HG03025 (cell line): ENCODE results near the gene PNPLA8.
"Not testable (repeated sequence)": the region's sequence is repeated elsewhere in the genome, so short reads cannot be mapped to it uniquely, and the experiment has no call there.

Source experiments
- ATAC-seq: cut with Tn5 transposase; IDR thresholded peaks from one replicate; pipeline ENCODE4 v1.9.1; 2021; ENCODE audit warnings: mild to moderate bottlenecking, moderate library complexity; ENCODE audit not compliant: unreplicated experiment, low FRiP score

Gene PNPLA8

GRCh38 chr7:108525985-108526767 is at the start of gene PNPLA8:
TSS of gene PNPLA8 (minus strand) at chr7:108526135. CDS start at chr7:108515491, 10,644 bp downstream.
- ATAC-seq: peak; percentile 95

- no peak for ATAC-seq
Measured at GRCh38 chr7:108575156-108575555, 49.2 kb upstream of the PNPLA8 start.

GRCh38 chr7:108572480-108572879 is 46.5 kb upstream of the PNPLA8 start:
- ATAC-seq: no peak

GRCh38 chr7:108570146-108570755 is 44.3 kb upstream of the PNPLA8 start:
- peak; percentile 24 for ATAC-seq

GRCh38 chr7:108569381-108570145 is 43.6 kb upstream of the PNPLA8 start, which contains the start of the genes DNAJB9 and THAP5:
TSS of gene DNAJB9 (plus strand) at chr7:108569874. CDS start at chr7:108571727, 1,853 bp downstream.
TSS of gene THAP5 (minus strand) at chr7:108569706. CDS start at chr7:108569569, 137 bp downstream.
- ATAC-seq: peak; percentile 94

GRCh38 chr7:108568801-108569380 is 43.0 kb upstream of the PNPLA8 start:
- ATAC-seq: no peak

GRCh38 chr7:108565987-108566386 is 40.1 kb upstream of the PNPLA8 start:
- no peak for ATAC-seq

GRCh38 chr7:108561047-108561619 is 35.2 kb upstream of the PNPLA8 start:
- ATAC-seq: no peak

- no peak for ATAC-seq
Measured at GRCh38 chr7:108559253-108559652, 33.3 kb upstream of the PNPLA8 start.

- no peak for ATAC-seq
Measured at GRCh38 chr7:108557617-108558016, 31.7 kb upstream of the PNPLA8 start.

- ATAC-seq: no peak
Measured at GRCh38 chr7:108557191-108557590, 31.3 kb upstream of the PNPLA8 start.

- not testable (repeated sequence) for ATAC-seq
Measured at GRCh38 chr7:108556665-108557064, 30.7 kb upstream of the PNPLA8 start.

GRCh38 chr7:108548141-108548896 is 22.4 kb upstream of the PNPLA8 start:
- not testable (repeated sequence) for ATAC-seq

- no peak for ATAC-seq
Measured at GRCh38 chr7:108541478-108541877, 15.5 kb upstream of the PNPLA8 start.

GRCh38 chr7:108538685-108539084 is 12.8 kb upstream of the PNPLA8 start:
- not testable (repeated sequence) for ATAC-seq

GRCh38 chr7:108538236-108538635 is 12.3 kb upstream of the PNPLA8 start:
- ATAC-seq: not testable (repeated sequence)

- no peak for ATAC-seq
Measured at GRCh38 chr7:108537229-108537628, 11.3 kb upstream of the PNPLA8 start.

- no peak for ATAC-seq
Measured at GRCh38 chr7:108535744-108536143, 9.8 kb upstream of the PNPLA8 start.

- ATAC-seq: no peak
Measured at GRCh38 chr7:108535257-108535656, 9.3 kb upstream of the PNPLA8 start.

- ATAC-seq: no peak
Measured at GRCh38 chr7:108533712-108534111, 7.8 kb upstream of the PNPLA8 start.
